C4-2B (cell line): ENCODE results near the gene AMFR.
"Not testable (repeated sequence)": the region's sequence is repeated elsewhere in the genome, so short reads cannot be mapped to it uniquely, and the experiment has no call there.

ENCODE experiments used
- H3K27ac ChIP-seq: fragments of 450-650 bp; 2 replicates; pipeline ENCODE4 v1.5.1; 2017
- ZFX ChIP-seq: fragments of 450-650 bp; IDR thresholded peaks from 2 replicates; pipeline ENCODE4 v1.6.1; 2017
- TF ChIP-seq, protein P1 (sequence below): fragments of 450-650 bp; conservative IDR thresholded peaks from 2 replicates; pipeline ENCODE4 v1.5.1; 2017; ENCODE audit warnings: mild to moderate bottlenecking

AMFR gene

DNA sequence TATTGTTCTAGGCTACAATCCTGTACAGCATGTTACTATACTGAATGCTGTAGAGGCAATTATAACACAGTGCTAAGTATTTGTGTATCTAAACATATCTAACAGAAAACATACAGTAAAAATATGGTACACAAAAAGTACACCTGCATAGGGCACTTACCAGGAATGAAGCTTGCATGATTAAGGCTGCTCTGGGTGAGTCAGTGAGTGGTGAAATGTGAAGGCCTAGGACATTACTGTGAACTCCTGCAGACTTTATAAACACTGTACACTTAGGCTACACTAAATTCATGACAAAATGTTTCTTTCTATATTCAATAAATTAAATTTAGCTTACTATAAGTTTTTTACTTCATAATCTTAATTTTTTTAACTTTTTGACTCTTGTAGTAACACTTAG, 37.1 kb downstream of the AMFR start:
- TF ChIP-seq, protein P1, sequence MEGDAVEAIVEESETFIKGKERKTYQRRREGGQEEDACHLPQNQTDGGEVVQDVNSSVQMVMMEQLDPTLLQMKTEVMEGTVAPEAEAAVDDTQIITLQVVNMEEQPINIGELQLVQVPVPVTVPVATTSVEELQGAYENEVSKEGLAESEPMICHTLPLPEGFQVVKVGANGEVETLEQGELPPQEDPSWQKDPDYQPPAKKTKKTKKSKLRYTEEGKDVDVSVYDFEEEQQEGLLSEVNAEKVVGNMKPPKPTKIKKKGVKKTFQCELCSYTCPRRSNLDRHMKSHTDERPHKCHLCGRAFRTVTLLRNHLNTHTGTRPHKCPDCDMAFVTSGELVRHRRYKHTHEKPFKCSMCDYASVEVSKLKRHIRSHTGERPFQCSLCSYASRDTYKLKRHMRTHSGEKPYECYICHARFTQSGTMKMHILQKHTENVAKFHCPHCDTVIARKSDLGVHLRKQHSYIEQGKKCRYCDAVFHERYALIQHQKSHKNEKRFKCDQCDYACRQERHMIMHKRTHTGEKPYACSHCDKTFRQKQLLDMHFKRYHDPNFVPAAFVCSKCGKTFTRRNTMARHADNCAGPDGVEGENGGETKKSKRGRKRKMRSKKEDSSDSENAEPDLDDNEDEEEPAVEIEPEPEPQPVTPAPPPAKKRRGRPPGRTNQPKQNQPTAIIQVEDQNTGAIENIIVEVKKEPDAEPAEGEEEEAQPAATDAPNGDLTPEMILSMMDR = no peak
- no peak for TF ChIP-seq ZFX
- H3K27ac ChIP-seq = no peak overlapping the region

DNA sequence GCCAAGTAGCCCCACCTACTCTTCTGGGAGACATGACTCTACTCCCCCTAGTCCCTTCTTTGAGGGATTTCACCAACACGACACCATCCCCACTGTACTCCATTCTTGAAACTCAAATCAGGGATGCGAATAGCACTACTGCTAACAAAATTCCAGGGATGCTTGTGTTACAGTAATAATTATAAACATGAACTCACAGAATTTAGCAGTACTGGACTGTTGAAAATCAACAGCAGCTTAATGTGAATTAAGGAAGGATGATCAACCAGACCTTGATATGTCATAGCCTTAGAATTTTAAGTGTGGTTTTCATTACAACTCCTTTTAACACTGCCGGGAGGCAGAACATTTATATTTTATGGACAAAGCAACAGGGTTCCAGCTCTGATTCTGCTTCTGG, 37.9 kb downstream of the AMFR start:
- no peak for TF ChIP-seq ZFX
- TF ChIP-seq, protein P1 = no peak
- no peak overlapping the region for H3K27ac ChIP-seq

DNA sequence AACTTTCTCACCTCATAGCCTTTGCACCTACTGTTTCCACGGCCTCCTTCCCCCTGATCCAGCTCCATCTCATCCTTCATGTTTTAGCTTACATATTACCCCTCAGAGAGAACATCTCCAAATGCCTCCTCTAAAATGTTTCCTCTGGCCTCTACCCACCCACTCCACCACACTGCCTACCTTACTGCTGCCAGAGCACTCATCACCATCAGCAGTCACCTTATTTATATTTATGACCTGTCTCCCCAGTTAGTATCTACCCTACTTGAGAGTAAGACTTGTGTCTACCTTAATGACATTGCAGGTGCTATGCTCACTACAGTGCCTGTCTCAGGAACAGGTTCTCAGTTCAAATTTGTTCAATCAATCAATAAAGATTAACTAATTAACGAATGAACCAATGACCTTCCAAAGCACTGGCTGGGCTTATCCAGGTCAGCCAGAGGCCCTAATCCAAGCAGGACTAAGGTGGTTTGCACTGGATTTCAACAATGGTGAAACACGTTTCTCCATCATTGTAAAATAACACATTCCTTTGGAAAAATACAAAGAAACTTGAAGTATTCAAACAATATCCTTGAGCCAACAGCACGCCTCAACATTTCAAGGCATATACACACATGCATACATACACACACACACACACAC, 41.1 kb downstream of the AMFR start:
- H3K27ac ChIP-seq = no peak overlapping the region
- TF ChIP-seq ZFX = no peak
- TF ChIP-seq, protein P1 = no peak

DNA sequence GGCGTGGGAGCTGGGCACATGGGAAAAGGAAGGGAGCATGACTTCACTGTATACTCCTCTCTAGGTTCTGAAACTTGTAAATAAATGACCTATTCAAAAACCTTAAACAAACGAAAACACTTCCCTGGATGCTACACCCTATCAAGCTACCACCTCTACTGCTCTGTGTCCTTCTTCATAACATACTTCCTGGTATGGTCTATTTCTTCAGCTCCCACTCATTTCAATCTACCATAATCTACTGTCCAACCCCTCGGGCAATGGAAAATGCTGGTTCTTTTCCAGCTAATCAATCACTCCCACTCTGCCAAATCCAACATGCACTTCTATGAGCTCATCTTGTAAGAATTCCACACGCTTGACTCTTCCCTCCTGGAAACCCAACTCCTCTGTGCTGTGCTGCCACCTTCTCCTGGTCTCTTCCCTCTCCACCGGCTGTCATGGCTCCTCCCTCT, 42.4 kb downstream of the AMFR start:
- TF ChIP-seq, protein P1 = no peak
- TF ChIP-seq ZFX = no peak
- H3K27ac ChIP-seq = no peak overlapping the region

GRCh38 chr16:56382459-56382858, 42.9 kb downstream of the AMFR start:
- TF ChIP-seq, protein P1 = no peak
- no peak for TF ChIP-seq ZFX
- no peak overlapping the region for H3K27ac ChIP-seq

GRCh38 chr16:56380778-56381485, 44.4 kb downstream of the AMFR start:
- H3K27ac ChIP-seq = not testable (repeated sequence)

GRCh38 chr16:56379044-56379443, 46.3 kb downstream of the AMFR start:
- not testable (repeated sequence) for H3K27ac ChIP-seq

DNA sequence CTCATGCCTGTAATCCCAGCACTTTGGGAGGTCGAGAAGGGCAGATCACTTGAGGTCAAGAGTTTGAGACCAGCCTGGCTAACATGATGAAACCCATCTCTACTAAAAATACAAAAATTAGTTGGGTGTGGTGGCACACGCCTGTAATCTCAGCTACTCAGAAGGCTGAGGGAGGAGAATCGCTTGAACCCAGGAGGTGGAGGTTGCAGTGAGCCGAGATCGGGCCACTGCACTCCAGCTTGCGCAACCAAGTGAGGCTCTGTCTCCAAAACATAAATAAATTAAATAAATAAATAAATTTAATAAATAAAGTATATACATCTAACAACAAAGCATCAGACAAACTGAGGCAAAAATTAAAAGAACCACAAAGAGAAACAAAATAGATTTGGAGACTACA, 49.6 kb downstream of the AMFR start:
- H3K27ac ChIP-seq = not testable (repeated sequence)

DNA sequence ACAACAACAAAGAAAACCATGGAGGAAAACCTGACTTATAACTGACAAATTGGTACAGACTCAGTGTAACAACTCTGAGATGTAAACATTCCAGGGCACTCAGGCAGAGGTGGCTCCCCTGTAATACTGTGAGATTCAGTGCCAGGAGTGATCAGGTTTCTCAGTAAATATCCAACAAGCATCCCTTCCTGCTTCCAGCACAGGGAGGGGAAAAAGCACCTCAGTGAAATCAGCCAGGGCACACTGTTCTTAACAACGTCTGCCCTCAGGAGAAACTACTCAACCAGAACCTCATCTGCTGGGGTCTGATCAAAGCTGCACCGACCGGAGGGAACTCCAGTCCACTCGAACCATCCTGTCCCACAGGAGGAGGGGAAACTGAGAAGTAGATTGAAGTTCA, 52.3 kb downstream of the AMFR start:
- H3K27ac ChIP-seq = peak overlapping the region; percentile 90
- TF ChIP-seq, protein P1 = no peak
- no peak for TF ChIP-seq ZFX
